ENCODE data around the gene PRSS16.
A peak's percentile ranks its signal among the peaks of the same experiment; 100 is the strongest.
"Not testable (repeated sequence)": the region's sequence is repeated elsewhere in the genome, so short reads cannot be mapped to it uniquely, and the experiment has no call there.

DNA sequence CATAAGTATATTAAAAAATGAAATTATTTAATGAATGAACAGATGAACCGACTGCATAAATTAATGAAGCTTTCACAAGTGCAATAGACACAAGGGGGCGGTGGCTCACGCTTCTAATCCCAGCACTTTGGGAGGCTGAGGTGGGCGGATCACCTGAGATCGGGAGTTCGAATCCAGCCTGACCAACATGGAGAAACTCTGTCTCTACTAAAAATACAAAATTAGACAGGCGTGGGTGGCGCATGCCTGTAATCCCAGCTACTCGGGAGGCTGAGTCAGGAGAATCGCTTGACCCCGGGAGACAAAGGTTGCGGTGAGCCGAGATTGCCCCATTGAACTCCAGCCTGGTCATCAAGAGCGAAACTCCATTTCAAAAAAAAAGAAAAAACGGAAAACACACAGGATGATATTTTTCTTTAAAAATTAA, 34.4 kb upstream of the PRSS16 start:
- TF ChIP-seq EZH2 (IDR thresholded peaks at IDR 0.05; ENCODE audit: borderline replicate concordance, low read depth, low read length, poor library complexity, severe bottlenecking), result not testable (repeated sequence)
- TF ChIP-seq, protein P1, sequence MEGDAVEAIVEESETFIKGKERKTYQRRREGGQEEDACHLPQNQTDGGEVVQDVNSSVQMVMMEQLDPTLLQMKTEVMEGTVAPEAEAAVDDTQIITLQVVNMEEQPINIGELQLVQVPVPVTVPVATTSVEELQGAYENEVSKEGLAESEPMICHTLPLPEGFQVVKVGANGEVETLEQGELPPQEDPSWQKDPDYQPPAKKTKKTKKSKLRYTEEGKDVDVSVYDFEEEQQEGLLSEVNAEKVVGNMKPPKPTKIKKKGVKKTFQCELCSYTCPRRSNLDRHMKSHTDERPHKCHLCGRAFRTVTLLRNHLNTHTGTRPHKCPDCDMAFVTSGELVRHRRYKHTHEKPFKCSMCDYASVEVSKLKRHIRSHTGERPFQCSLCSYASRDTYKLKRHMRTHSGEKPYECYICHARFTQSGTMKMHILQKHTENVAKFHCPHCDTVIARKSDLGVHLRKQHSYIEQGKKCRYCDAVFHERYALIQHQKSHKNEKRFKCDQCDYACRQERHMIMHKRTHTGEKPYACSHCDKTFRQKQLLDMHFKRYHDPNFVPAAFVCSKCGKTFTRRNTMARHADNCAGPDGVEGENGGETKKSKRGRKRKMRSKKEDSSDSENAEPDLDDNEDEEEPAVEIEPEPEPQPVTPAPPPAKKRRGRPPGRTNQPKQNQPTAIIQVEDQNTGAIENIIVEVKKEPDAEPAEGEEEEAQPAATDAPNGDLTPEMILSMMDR (conservative IDR thresholded peaks at IDR 0.05; ENCODE audit: low read depth, low read length), result peak; percentile 27; the same call in 1 of the 2 replicates

Data from A673 (cell line).